Fibroblast of peridontal ligament (primary cell): ENCODE data around the gene BAHD1.

Experiments used
- DNase-seq: peaks from one replicate; pipeline ENCODE4 v3.0.0-alpha.2; 2010; ENCODE audit errors: extremely low read depth

Gene BAHD1

GRCh38 chr15:40440743-40441564 is at the start of gene BAHD1:
TSS of gene BAHD1 (plus strand) at chr15:40440953. CDS start at chr15:40458465, 17,512 bp downstream.
- DNase-seq, result peak; percentile 89

- peak; percentile 73 for DNase-seq
These were observed 47.5 kb upstream of the BAHD1 start for GRCh38 chr15:40392986-40393948.

- DNase-seq, result no peak
These were observed 42.9 kb upstream of the BAHD1 start for GRCh38 chr15:40397688-40398412.

GRCh38 chr15:40398413-40398873 is 42.3 kb upstream of the BAHD1 start:
- no peak for DNase-seq

- DNase-seq, result no peak
These were observed 41.4 kb upstream of the BAHD1 start for GRCh38 chr15:40399370-40399769.

- peak; percentile 94 for DNase-seq
These were observed 35.0 kb upstream of the BAHD1 start, which contains the start of gene IVD for GRCh38 chr15:40405501-40406381. TSS of gene IVD (plus strand) at chr15:40405795. CDS start at chr15:40405828, 33 bp downstream.

- no peak for DNase-seq
These were observed 33.3 kb upstream of the BAHD1 start for GRCh38 chr15:40407330-40407990.

- DNase-seq, result no peak
These were observed 31.4 kb upstream of the BAHD1 start for GRCh38 chr15:40409366-40409765.

GRCh38 chr15:40410476-40410875 is 30.3 kb upstream of the BAHD1 start:
- no peak for DNase-seq

GRCh38 chr15:40412095-40412759 is 28.5 kb upstream of the BAHD1 start:
- no peak for DNase-seq

GRCh38 chr15:40413036-40413435 is 27.7 kb upstream of the BAHD1 start:
- no peak for DNase-seq

- no peak for DNase-seq
These were observed 25.9 kb upstream of the BAHD1 start for GRCh38 chr15:40414816-40415215.

GRCh38 chr15:40415226-40415625 is 25.5 kb upstream of the BAHD1 start:
- DNase-seq, result no peak

GRCh38 chr15:40416056-40416455 is 24.7 kb upstream of the BAHD1 start:
- no peak for DNase-seq

- no peak for DNase-seq
These were observed 22.6 kb upstream of the BAHD1 start for GRCh38 chr15:40418126-40418525.

GRCh38 chr15:40420071-40420713 is 20.6 kb upstream of the BAHD1 start:
- no peak for DNase-seq

- no peak for DNase-seq
These were observed 20.0 kb upstream of the BAHD1 start for GRCh38 chr15:40420793-40421192.

GRCh38 chr15:40421246-40422157 is 19.3 kb upstream of the BAHD1 start:
- DNase-seq, result peak; percentile 56
